HCT116 (cell line): ENCODE results near the gene TUBA1C. TPM values are rescaled to one million over a fixed set of nuclear protein-coding genes. Genes with fewer than 3 reads are reported as not detected.

Experiments used
- ATAC-seq: fragments of 200-7000 bp; cut with Tn5 transposase; 2 replicates; pipeline ENCODE4 v1.9.1; 2020; ENCODE audit warnings: mild to moderate bottlenecking, moderate library complexity
- BruUV-seq: library from RNA; stranded (reverse); fragments of 400-500 nt; replicated peaks from 2 replicates; lab custom pipeline; 2021; lab: Mats Ljungman, UMichigan
- CTCF ChIA-PET: fragments of 300-600 bp; sonication (Branson Sonifier 250); formaldehyde crosslinking; loops from one replicate; lab custom pipeline; 2021; ENCODE audit warnings: antibody characterized with exemption; lab: Charles Lee
- POLR2A ChIA-PET: fragments of 300-600, 350-600 bp; sonication (Branson Sonifier 250); formaldehyde crosslinking; loops from one replicate; lab custom pipeline; 2021; ENCODE audit warnings: antibody characterized with exemption; lab: Charles Lee
- RAD21 ChIA-PET, 2 experiments: fragments of 300-600 bp; sonication (Branson Sonifier 250); formaldehyde crosslinking; loops; one replicate each; lab custom pipeline; 2023; ENCODE audit warnings: low total read pairs in 2 of 2; ENCODE audit not compliant: uncharacterized antibody in 2 of 2, unreplicated experiment in 2 of 2, low non-redundant PET in 1 of 2; lab: Charles Lee
- DNase-seq: peaks from one replicate; pipeline ENCODE4 v3.0.0-alpha.2; 2010; ENCODE audit warnings: low read depth, low spot score
- H2AFZ ChIP-seq: fragments of 200-600 bp; shearing (Covaris generic), sonication (generic); 2 replicates; pipeline ENCODE4 v1.6.1; 2017; ENCODE audit warnings: low read depth, mixed run types, mixed read lengths, antibody characterized with exemption, low read length; ENCODE audit not compliant: poor library complexity, severe bottlenecking
- H3K27ac ChIP-seq: 2 replicates; pipeline ENCODE4 v1.5.1; 2012; ENCODE audit warnings: low read depth, low read length
- H3K27me3 ChIP-seq: fragments of 200-600 bp; sonication (generic); 2 replicates; pipeline ENCODE4 v1.6.1; 2016; ENCODE audit warnings: mixed run types, low read length, mixed read lengths; ENCODE audit not compliant: insufficient read depth
- H3K36me3 ChIP-seq, 2 experiments: fragments of 200-500 bp in 1 of 2; fragments of 200-600 bp in 1 of 2; sonication (Bioruptor generic) in 1 of 2; sonication (generic) in 1 of 2; 2 replicates each; pipeline versions ENCODE4 v1.5.1 to v1.6.1; 2014 to 2016; ENCODE audit warnings: low read length in 2 of 2, inconsistent platforms in 1 of 2, mixed read lengths in 1 of 2, mixed run types in 1 of 2; ENCODE audit not compliant: insufficient read depth in 2 of 2, control insufficient read depth in 1 of 2
- H3K4me1 ChIP-seq, 2 experiments: fragments of 200-600 bp in 1 of 2; sonication (generic) in 1 of 2; 2 replicates each; pipeline versions ENCODE4 v1.5.1 to v1.6.1; 2012 to 2017; ENCODE audit warnings: low read length in 2 of 2, inconsistent platforms in 1 of 2, mild to moderate bottlenecking in 1 of 2, mixed read lengths in 1 of 2, mixed run types in 1 of 2, moderate library complexity in 1 of 2; ENCODE audit not compliant: insufficient read depth in 2 of 2, control insufficient read depth in 1 of 2
- H3K4me2 ChIP-seq: fragments of 200-600 bp; sonication (generic); 2 replicates; pipeline ENCODE4 v1.6.1; 2017; ENCODE audit warnings: mixed run types, low read length, mixed read lengths
- H3K4me3 ChIP-seq, 2 experiments: fragments of 200-600 bp in 1 of 2; sonication (generic) in 1 of 2; replicated peaks in 1 of 2; 2 replicates each; pipeline ENCODE4 v1.5.1; 2011 to 2016; ENCODE audit warnings: low read length in 2 of 2, control low read depth in 1 of 2, low read depth in 1 of 2, mild to moderate bottlenecking in 1 of 2, mixed read lengths in 1 of 2, mixed run types in 1 of 2
- H3K79me2 ChIP-seq: fragments of 200-600 bp; sonication (generic); 2 replicates; pipeline ENCODE4 v1.6.1; 2017; ENCODE audit warnings: mild to moderate bottlenecking, mixed run types, low read length, moderate library complexity, mixed read lengths; ENCODE audit not compliant: insufficient read depth
- H3K9ac ChIP-seq: fragments of 200-600 bp; sonication (generic); 2 replicates; pipeline ENCODE4 v1.6.1; 2016; ENCODE audit warnings: low read length, mixed read lengths
- H3K9me2 ChIP-seq: fragments of 200-600 bp; sonication (generic), shearing (Covaris generic); 2 replicates; pipeline ENCODE4 v1.6.1; 2017; ENCODE audit warnings: mixed run types, mild to moderate bottlenecking, moderate library complexity; ENCODE audit not compliant: insufficient read depth
- H3K9me3 ChIP-seq, 2 experiments: fragments of 200-500 bp in 1 of 2; fragments of 200-600 bp in 1 of 2; sonication (Bioruptor generic) in 1 of 2; sonication (generic) in 1 of 2; 2 replicates each; pipeline ENCODE4 v1.6.1; 2014 to 2017; ENCODE audit warnings: low read length in 2 of 2, mixed read lengths in 2 of 2, inconsistent platforms in 1 of 2, low read depth in 1 of 2, mild to moderate bottlenecking in 1 of 2, mixed run types in 1 of 2, moderate library complexity in 1 of 2; ENCODE audit not compliant: control insufficient read depth in 1 of 2, insufficient read depth in 1 of 2
- H4K20me1 ChIP-seq: fragments of 200-600 bp; sonication (generic), shearing (Covaris generic); 2 replicates; pipeline ENCODE4 v1.6.1; 2017; ENCODE audit warnings: mixed run types, mild to moderate bottlenecking, moderate library complexity; ENCODE audit not compliant: insufficient read depth
- EZH2 ChIP-seq: fragments of 200-600 bp; sonication (generic); IDR thresholded peaks from 2 replicates; pipeline ENCODE4 v1.6.1; 2017; ENCODE audit warnings: antibody characterized with exemption, mixed run types
- EZH2phosphoT487 ChIP-seq: fragments of 200-600 bp; IDR thresholded peaks from 2 replicates; pipeline ENCODE4 v1.6.1; 2018; ENCODE audit warnings: antibody characterized with exemption, borderline replicate concordance
- JUND ChIP-seq: IDR thresholded peaks from 2 replicates; pipeline ENCODE4 v1.6.1; 2012
- MAX ChIP-seq: IDR thresholded peaks from 2 replicates; pipeline ENCODE4 v1.6.1; 2012
- POLR2A ChIP-seq: IDR thresholded peaks from 2 replicates; pipeline ENCODE4 v1.7.0; 2011; ENCODE audit warnings: borderline replicate concordance; ENCODE audit not compliant: insufficient read depth, insufficient read length; ENCODE audit errors: extremely low read depth
- POLR2AphosphoS5 ChIP-seq: IDR thresholded peaks from 2 replicates; pipeline ENCODE4 v1.6.1; 2011; ENCODE audit warnings: mild to moderate bottlenecking, low read depth, low read length, moderate library complexity
- RAD21 ChIP-seq: IDR thresholded peaks from 2 replicates; pipeline ENCODE4 v1.6.1; 2012; ENCODE audit warnings: low read depth, mild to moderate bottlenecking
- REST ChIP-seq: IDR thresholded peaks from 2 replicates; pipeline ENCODE4 v1.6.1; 2012; ENCODE audit warnings: low read depth
- SIN3A ChIP-seq: IDR thresholded peaks from 2 replicates; pipeline ENCODE4 v1.6.1; 2012; ENCODE audit warnings: low read depth
- SP1 ChIP-seq: IDR thresholded peaks from 2 replicates; pipeline ENCODE4 v1.6.1; 2012; ENCODE audit warnings: low read depth
- SRF ChIP-seq: IDR thresholded peaks from 2 replicates; pipeline ENCODE4 v1.6.1; 2012; ENCODE audit warnings: low read depth
- TCF7L2 ChIP-seq: IDR thresholded peaks from 2 replicates; pipeline ENCODE4 v1.7.0; 2011; ENCODE audit warnings: borderline replicate concordance, inconsistent platforms; ENCODE audit not compliant: insufficient read depth, insufficient read length; ENCODE audit errors: extremely low read depth
- ZFX ChIP-seq: fragments of 450-650 bp; IDR thresholded peaks from 2 replicates; pipeline ENCODE4 v1.6.1; 2017
- intact Hi-C: fragments of 100-400 bp; cut with micrococcal nuclease; formaldehyde crosslinking; loops from 2 replicates; pipeline ENCODE4 v1.10.0; 2022
- total RNA-seq: library from RNA; stranded (reverse); gene quantifications from one replicate; pipeline ENCODE4 v1.2.1, GENCODE V29; 2021; ENCODE audit not compliant: unreplicated experiment

Gene TUBA1C
- total RNA-seq, 1 experiment from 2014 or later, result 571 TPM

GRCh38 chr12:49260571-49261363 lies 4.1 kb upstream of the TUBA1C start:
- CTCF ChIA-PET, result interaction anchor here (1.3 kb wide), 1 partner anchor 26 kb away, joined by 6 read pairs; no protein-coding TSS in a partner anchor

More at GRCh38 chr12:49260571-49261363, 4.1 kb upstream of the TUBA1C start:
- POLR2A ChIA-PET, result no interaction called here
- RAD21 ChIA-PET, result no interaction called here
- TF ChIP-seq JUND (no peak), EZH2phosphoT487 (no peak), EZH2 (no peak), POLR2A (no peak), TCF7L2 (no peak), POLR2AphosphoS5 (no peak), ZFX (no peak), SP1 (no peak), REST (no peak), MAX (no peak), SIN3A (no peak), RAD21 (no peak), SRF (no peak)
- Histone ChIP-seq H3K4me2 (no peak overlapping the region), H3K27me3 (no peaks in the 10 kb centered on the region), H3K27ac (no peak overlapping the region), H3K36me3 (peaks cover 0 to 4% of the 10 kb centered on the region in 2 experiments; a peak in 1 of 4 replicates), H3K4me3 (no peak overlapping the region), H2AFZ (no peak overlapping the region), H3K9me2 (no peaks in the 10 kb centered on the region), H3K9ac (no peak overlapping the region), H4K20me1 (no peaks in the 10 kb centered on the region), H3K4me1 (peaks cover 14 to 25% of the 10 kb centered on the region in 2 experiments), H3K79me2 (peaks cover 21% of the 10 kb centered on the region), H3K9me3 (no peaks in the 10 kb centered on the region)
- DNase-seq, result no peak
- no TSS peak for BruUV-seq
- intact Hi-C loops, result no loop called here
- ATAC-seq, result no peak
